SJCRH30 (cell line): Measurements from ENCODE around the gene ZFR. TPM values are rescaled to one million over a fixed set of nuclear protein-coding genes. Genes with fewer than 3 reads are reported as not detected.
"Not testable (repeated sequence)": the region's sequence is repeated elsewhere in the genome, so short reads cannot be mapped to it uniquely, and the experiment has no call there.

ENCODE experiments used
- DNase-seq, 2 experiments: peaks; one replicate each; pipeline ENCODE4 v3.0.0-alpha.2; 2015 to 2020
- H3K27ac ChIP-seq: fragments of 250-450 bp; sonication (Bioruptor Pico); 2 replicates; pipeline ENCODE4 v1.5.1; 2020; ENCODE audit warnings: mild to moderate bottlenecking, moderate library complexity
- H3K27me3 ChIP-seq: fragments of 250-450 bp; sonication (Bioruptor Pico); 2 replicates; pipeline ENCODE4 v1.5.1; 2020; ENCODE audit warnings: mild to moderate bottlenecking, moderate library complexity
- H3K36me3 ChIP-seq: fragments of 250-450 bp; sonication (Bioruptor Pico); 2 replicates; pipeline ENCODE4 v1.5.1; 2020; ENCODE audit warnings: mild to moderate bottlenecking, moderate library complexity
- H3K4me1 ChIP-seq: fragments of 250-450 bp; sonication (Bioruptor Pico); 2 replicates; pipeline ENCODE4 v1.5.1; 2020; ENCODE audit warnings: mild to moderate bottlenecking, moderate library complexity
- H3K4me3 ChIP-seq: fragments of 250-450 bp; sonication (Bioruptor Pico); 2 replicates; pipeline ENCODE4 v1.5.1; 2020; ENCODE audit warnings: mild to moderate bottlenecking, moderate library complexity
- H3K9me3 ChIP-seq: fragments of 250-450 bp; sonication (Bioruptor Pico); replicated peaks from 2 replicates; pipeline ENCODE4 v1.5.1; 2020; ENCODE audit warnings: mild to moderate bottlenecking, moderate library complexity
- total RNA-seq: library from RNA; depleted of rRNA; stranded (reverse); fragments of >200 nt; shearing (Covaris generic); gene quantifications from 2 replicates; pipeline ENCODE4 v1.2.3, GENCODE V29; 2014

ZFR gene
- total RNA-seq, 1 experiment from 2014 or later: 136 TPM

DNA sequence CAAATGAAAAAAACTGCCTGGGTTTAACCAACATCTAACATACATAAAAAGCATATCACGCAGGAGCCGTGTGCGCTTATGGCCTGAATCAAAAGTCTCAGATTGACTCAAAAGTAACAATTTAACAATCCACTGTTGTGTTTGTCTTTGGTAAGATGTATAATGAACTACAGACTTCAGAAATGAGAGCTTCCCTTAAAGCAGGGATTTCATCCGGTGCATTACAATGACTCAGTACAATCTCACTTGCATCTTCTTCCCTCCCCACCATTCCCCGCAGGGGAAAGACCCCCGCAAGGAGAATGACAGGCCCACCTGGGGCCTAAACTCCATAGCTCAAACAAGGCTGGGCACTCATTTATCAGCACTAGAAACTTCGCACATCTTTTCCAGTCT lies 1.4 kb downstream of the ZFR start:
- Histone ChIP-seq H3K4me1 (peaks cover 9% of the 10 kb centered on the region), H3K4me3 (peak overlapping the region; percentile 95), H3K9me3 (no peaks in the 10 kb centered on the region), H3K27me3 (no peaks in the 10 kb centered on the region), H3K27ac (peak overlapping the region; percentile 88), H3K36me3 (peaks cover 33% of the 10 kb centered on the region)
- peak in 1 of 2 experiments; percentile 43 for DNase-seq

DNA sequence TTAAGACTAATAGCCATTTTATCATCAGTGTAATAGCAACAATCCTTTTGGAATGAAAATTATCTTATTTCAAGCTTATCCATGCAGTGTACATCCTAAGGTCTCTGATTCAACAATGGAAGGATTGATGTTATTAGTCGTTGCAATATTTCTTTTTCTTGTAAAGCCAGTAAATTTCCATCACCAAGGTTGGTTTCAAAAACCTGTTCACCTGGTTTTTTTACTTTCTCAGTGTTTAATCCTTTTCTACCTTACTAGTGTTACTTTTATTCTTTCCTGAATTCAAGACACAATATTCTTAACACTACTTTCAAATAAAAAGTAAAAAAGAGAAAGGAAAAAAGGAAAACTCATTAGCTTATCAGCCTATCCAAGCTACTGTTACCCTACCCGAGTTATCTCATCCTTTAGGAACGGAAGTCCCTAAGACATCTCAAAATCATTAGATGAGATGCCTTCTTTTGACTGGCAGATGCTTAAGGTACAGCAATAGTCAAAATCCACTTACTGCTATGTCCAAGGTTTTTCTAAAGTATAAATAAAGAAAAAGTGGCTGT lies 5.4 kb downstream of the ZFR start:
- peaks cover 61% of the 10 kb centered on the region for H3K36me3 ChIP-seq
- no peaks in the 10 kb centered on the region for H3K9me3 ChIP-seq
- no peak for DNase-seq
- peaks cover 9% of the 10 kb centered on the region for H3K4me1 ChIP-seq
- no peak overlapping the region for H3K4me3 ChIP-seq
- no peak overlapping the region for H3K27ac ChIP-seq
- no peaks in the 10 kb centered on the region for H3K27me3 ChIP-seq

DNA sequence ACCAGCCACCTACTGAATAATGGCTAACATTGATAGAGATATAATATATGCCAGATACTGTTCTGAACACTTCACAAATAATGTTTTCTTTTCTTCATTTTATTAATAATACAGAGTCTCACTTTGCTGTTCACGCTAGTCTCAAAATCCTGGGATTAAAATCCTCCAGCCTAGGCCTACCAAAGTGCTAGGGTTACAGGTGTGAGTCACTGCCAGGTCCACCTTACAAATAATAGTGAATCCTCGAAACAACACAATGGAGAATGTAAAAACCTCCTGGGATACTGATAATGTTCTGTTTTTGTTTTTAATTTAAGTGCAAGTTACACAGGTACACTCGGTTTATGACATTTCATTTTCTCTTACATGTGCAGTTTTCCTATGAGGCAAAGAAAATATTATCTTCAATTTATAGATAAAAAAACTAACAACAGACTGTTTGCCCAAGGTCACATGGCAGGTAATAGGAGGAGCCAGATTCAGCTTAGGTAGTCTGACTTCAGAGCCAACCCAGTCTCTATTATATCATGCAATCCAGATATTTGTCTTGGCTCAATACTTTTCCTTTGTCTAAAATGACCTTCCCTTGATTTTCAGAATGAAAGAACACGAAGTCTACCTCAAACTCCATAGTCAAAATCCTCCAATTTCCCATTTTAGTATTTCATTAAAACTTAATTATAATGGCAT lies 7.8 kb downstream of the ZFR start:
- Histone ChIP-seq H3K36me3 (peaks cover 61% of the 10 kb centered on the region), H3K4me1 (no peaks in the 10 kb centered on the region; the same call in 1 of the 2 replicates), H3K4me3 (no peak overlapping the region), H3K27me3 (no peaks in the 10 kb centered on the region), H3K27ac (no peak overlapping the region), H3K9me3 (no peaks in the 10 kb centered on the region)
- DNase-seq: no peak

DNA sequence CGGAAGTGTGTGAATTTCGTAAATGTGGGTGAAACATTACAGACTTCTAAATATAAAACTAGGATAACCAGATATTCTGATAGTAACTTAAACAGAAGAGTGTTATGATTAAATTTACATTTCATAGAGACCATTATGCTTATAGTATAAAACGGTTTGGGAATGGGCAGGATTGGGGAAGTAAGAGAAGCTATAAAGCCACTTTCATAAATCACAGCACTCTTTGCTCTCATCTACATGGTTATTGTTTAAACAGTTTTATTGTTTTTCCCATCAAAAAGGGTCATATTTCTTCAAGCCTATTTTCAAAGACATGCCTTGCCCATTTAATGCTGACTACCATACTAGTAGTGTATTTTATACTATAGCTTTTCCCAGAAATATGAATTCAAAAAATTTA lies 9.2 kb downstream of the ZFR start:
- Histone ChIP-seq H3K4me1 (no peaks in the 10 kb centered on the region), H3K27ac (no peak overlapping the region), H3K27me3 (no peaks in the 10 kb centered on the region), H3K9me3 (no peaks in the 10 kb centered on the region), H3K36me3 (peaks cover 58% of the 10 kb centered on the region), H3K4me3 (no peak overlapping the region)
- no peak for DNase-seq

DNA sequence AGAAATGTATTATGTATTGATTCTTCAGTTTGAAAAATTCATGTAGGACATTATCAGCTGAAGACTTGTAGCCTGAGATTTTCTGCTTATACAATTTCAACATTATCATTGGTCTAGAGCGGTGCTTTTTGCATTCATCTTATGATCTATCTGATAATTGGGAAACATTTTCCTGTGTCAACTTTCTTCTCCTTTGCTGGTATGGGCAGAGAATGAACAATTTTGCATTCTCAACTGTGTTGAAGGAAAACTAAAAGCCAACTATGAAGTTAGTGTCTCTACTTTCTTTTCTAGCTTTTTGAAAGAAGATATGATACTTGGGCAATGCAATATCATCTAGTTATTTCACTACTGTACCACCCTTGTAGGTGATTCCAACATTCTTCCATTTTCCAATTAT lies 10.3 kb downstream of the ZFR start:
- no peak overlapping the region for H3K27ac ChIP-seq
- H3K36me3 ChIP-seq: peaks cover 59% of the 10 kb centered on the region
- DNase-seq: no peak
- no peaks in the 10 kb centered on the region for H3K4me1 ChIP-seq
- no peaks in the 10 kb centered on the region for H3K9me3 ChIP-seq
- H3K27me3 ChIP-seq: no peaks in the 10 kb centered on the region
- H3K4me3 ChIP-seq: no peak overlapping the region

DNA sequence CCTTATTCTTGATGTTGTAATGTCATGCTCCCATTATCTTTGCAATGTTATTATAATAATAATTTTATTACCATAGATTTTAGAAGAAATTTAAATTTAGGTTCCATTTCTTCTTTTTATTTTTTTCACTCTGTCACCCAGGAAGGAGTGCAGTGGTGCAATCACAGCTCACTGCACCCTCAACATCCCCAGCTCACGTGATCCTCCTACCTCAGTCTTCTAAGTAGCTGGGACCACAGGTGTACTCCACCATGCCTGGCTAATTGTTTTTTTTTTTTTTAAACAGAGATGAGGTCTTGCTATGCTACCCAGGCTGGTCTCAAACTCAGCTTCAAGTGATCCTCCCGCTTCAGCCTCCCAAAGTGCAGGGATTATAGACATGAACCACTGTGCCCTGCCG lies 11.9 kb downstream of the ZFR start:
- Histone ChIP-seq H3K4me1 (no peaks in the 10 kb centered on the region), H3K9me3 (no peaks in the 10 kb centered on the region), H3K4me3 (no peak overlapping the region), H3K27me3 (no peaks in the 10 kb centered on the region), H3K27ac (no peak overlapping the region), H3K36me3 (peaks cover 60% of the 10 kb centered on the region)
- no peak for DNase-seq

DNA sequence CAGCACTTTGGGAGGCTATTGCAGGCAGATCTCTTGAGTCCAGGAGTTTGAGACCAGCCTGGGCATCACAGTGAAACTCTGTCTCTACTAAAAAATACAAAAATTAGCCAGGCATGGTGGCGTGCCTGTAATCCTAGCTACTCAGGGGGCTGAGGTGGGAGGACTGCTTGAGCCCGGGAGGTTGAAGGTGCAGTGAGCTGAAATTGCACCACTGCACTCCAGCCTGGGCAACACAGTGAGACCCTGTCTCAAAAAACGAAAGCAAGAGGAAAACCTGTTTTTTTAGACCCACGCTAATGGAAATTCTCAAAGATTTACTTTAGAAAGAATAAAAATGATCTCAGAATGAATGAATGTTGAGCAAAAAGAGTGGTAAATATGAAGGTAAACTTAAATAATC lies 13.7 kb downstream of the ZFR start:
- not testable (repeated sequence) for H3K4me3 ChIP-seq, H3K27me3 ChIP-seq, H3K9me3 ChIP-seq, DNase-seq, H3K27ac ChIP-seq, H3K4me1 ChIP-seq
- peaks cover 64% of the 10 kb centered on the region for H3K36me3 ChIP-seq

DNA sequence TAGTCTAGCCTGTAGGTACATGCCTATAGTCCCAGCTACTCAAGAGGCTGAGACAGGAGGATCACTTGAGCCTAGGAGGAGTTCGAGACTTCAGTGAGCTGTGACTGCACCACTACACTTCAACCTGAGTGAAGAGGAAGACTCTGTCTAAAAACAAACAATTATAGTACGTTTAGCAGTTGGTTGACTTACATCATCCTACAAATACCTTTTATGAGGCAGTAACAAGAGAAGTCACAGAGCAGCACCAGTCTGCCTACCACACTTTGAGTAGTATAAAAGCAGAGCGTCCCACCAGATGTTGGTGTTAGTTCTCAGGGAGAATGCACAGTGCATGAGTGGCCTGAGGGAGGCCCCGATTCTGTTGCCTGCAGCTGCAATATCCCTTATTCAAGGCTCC lies 16.1 kb downstream of the ZFR start:
- Histone ChIP-seq H3K36me3 (peaks cover 62% of the 10 kb centered on the region), H3K4me3 (no peak overlapping the region), H3K4me1 (no peaks in the 10 kb centered on the region), H3K27me3 (no peaks in the 10 kb centered on the region), H3K27ac (no peak overlapping the region), H3K9me3 (no peaks in the 10 kb centered on the region; the same call in 1 of the 2 replicates)
- no peak for DNase-seq

DNA sequence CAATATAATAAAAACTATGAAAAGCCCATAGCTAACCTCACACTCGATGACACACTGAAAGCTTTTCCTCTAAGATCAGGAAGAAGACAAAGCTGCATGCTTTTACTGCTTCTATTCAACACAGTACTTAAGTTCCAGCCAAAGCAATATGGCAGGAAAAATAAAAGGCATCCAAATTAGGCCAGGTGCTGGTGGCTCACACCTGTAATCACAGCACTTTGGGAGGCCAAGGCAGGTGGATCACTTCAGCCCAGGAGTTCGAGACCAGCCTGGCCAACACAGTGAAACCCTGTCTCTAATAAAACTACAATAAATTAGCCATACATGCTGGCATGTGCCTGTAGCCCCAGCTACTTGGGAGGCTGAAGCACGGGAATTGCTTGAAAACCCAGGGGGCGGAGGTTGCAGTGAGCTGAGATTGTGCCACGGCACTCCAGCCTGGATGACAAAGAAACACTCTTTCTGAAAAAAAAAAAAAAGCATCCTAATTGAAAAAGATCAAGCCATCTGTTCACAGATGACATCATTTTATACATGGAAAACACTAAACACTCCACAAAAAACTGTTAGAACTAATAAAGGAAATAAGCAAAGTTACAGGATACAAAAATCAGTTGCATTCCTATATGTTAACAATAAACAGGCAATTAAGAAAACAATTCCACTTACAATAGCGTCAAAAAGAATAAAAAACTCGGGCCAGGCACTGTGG lies 17.9 kb downstream of the ZFR start:
- Histone ChIP-seq H3K4me3 (no peak overlapping the region), H3K4me1 (peaks cover under 1% of the 10 kb centered on the region; the same call in 1 of the 2 replicates), H3K27me3 (no peaks in the 10 kb centered on the region), H3K27ac (no peak overlapping the region), H3K9me3 (no peaks in the 10 kb centered on the region; the same call in 1 of the 2 replicates), H3K36me3 (peaks cover 53% of the 10 kb centered on the region)
- no peak for DNase-seq

DNA sequence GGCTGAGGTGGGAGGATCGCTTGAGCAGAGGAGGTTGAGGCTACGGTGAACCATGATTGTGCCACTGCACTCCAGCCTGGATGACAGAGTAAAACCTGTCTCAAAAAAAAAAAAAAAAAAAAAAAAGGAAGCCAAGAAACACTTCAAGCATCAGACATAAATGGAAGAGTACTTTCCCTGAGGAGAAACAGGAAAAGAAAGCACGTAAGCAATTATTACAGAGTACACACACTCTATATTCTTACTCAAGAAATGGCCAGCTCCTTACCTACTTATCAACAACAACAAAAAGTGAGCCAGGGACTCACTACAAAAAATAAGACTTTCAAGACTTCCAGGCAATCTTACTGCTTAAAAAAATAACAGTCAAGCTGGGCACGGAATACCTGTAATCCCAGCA lies 21.8 kb downstream of the ZFR start:
- Histone ChIP-seq H3K4me3 (no peak overlapping the region), H3K4me1 (peaks cover 25% of the 10 kb centered on the region), H3K27me3 (no peaks in the 10 kb centered on the region), H3K27ac (no peak overlapping the region), H3K36me3 (peaks cover 46% of the 10 kb centered on the region), H3K9me3 (no peaks in the 10 kb centered on the region; the same call in 1 of the 2 replicates)
- DNase-seq: no peak

DNA sequence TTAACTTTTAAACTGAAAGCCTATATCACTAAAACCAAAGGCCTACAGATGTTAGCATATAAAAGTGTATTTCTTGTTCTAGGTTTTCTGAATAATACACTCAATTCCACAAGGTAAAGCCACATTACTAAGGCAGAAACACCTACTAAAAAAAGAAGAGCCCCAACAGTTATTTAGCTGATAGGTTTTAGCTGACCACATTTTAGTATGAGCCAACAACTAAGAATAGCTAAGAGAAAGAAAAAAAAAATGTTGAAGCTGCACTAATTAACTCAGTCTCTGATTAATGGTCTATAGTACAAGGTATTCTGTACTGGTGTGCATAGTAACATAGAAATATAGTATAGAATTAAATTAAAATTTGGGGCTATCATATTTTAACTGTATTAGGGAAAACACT lies 23.5 kb downstream of the ZFR start:
- peaks cover 41% of the 10 kb centered on the region for H3K36me3 ChIP-seq
- no peaks in the 10 kb centered on the region for H3K9me3 ChIP-seq
- H3K4me1 ChIP-seq: peaks cover 25% of the 10 kb centered on the region
- H3K27me3 ChIP-seq: no peaks in the 10 kb centered on the region
- DNase-seq: no peak
- H3K27ac ChIP-seq: peak overlapping the region; percentile 47
- no peak overlapping the region for H3K4me3 ChIP-seq

DNA sequence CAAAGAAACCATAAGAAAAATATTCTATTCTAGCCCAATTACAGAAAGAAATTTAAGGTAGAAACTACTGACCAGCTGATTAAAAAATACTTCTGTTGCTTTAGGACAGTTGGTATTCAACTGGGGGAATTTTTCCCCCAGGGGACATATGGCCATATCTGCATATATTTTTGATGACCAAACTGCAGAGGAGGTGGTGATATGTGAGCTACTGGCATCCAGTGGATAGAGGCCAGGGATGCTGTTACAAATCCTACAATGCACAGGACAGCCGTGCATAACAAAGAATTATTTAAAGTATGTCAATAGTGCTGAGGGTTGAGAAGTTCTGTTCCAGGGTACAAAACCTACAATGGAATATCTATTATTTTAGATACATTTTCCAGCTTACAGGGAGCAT lies 24.0 kb downstream of the ZFR start:
- Histone ChIP-seq H3K36me3 (peaks cover 41% of the 10 kb centered on the region), H3K27me3 (no peaks in the 10 kb centered on the region), H3K4me1 (peaks cover 25% of the 10 kb centered on the region), H3K27ac (peak overlapping the region; percentile 47), H3K9me3 (no peaks in the 10 kb centered on the region), H3K4me3 (no peak overlapping the region)
- peak; percentile 73 to 82 for DNase-seq

DNA sequence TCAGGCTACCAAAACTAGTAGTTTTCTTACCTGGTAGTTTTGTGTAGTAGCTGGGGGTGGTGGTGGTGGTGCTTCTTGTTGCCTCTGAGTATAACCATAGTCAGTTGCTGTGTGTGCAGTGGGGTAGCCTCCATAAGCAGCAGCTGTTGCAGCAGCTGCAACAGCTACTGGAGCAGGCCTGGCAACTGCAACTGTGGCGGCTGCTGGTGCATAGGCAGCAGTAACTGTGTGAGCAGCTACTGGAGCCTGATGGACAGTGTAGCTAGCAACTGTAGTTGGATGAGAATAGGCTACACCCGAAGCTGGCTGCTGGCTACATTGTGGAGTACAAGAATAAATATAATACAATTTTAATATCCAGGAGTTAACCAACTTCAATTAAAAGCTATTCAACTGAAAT lies 24.7 kb downstream of the ZFR start:
- peaks cover 44% of the 10 kb centered on the region for H3K36me3 ChIP-seq
- peak overlapping the region; percentile 47 for H3K27ac ChIP-seq
- DNase-seq: peak; percentile 95 to 96

DNA sequence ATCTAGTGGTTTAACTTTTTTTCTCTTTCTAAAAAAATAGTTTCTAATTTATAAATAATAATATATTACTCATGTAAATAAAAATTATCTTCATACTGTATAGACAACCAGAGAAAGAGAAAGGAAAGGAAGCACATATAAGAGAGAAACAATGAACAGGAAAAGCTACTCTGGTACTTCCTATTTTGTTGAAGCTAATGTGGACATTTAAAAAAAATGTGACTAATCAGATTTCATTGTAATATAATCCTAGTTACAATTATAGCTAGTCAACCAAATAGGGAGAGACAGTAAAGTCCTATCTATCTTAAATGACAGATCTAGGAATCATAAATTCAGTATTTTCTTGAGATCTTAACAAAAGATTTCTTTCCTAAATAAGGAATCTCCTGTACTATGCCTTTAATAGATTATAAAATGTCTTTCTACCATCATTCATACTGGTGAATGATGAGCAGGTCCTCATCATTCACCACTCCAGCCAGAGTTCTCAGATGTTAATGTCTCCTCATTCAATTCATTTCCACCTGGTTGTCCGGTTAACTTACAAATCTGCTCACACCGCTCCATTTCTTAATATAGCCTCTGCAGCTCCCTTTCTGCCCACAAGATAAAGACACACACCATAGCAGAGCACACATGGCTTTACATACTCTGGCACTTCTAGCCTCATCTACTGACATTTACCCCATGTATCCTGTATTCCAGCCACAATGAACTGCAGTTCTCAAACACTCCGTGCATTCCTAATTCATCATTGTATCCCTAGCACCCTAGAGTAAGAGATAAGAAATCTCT lies 30.9 kb downstream of the ZFR start:
- Histone ChIP-seq H3K27me3 (no peaks in the 10 kb centered on the region), H3K4me1 (peaks cover 5% of the 10 kb centered on the region), H3K4me3 (no peak overlapping the region), H3K36me3 (peaks cover 80% of the 10 kb centered on the region), H3K9me3 (no peaks in the 10 kb centered on the region; the same call in 1 of the 2 replicates), H3K27ac (no peak overlapping the region)
- DNase-seq: no peak

More for the DNA sequence above, 24.7 kb downstream of the ZFR start:
- no peak overlapping the region for H3K4me3 ChIP-seq
- H3K9me3 ChIP-seq: no peaks in the 10 kb centered on the region
- peaks cover 25% of the 10 kb centered on the region for H3K4me1 ChIP-seq
- no peaks in the 10 kb centered on the region for H3K27me3 ChIP-seq

DNA sequence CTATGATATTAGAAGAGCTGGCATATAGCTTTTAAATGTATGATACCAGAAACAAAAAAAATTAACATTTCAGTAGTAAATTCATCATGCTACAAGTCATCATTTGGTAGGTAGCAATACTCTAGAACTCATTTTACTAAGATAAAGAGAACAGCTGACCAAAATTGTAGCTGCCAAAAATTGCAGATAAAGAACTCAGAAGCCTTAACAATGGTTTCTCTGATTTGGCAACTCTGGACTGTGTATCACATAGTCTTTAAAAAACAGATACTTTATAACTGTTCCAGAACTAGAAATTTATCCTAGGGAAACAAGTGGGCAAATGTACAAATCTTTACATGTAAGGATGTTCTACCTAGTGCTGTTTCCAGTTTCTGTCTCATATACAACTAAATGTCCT lies 33.9 kb downstream of the ZFR start:
- H3K27me3 ChIP-seq: no peaks in the 10 kb centered on the region
- peaks cover 87% of the 10 kb centered on the region for H3K36me3 ChIP-seq
- DNase-seq: no peak
- peaks cover 2% of the 10 kb centered on the region; the same call in 1 of the 2 replicates for H3K9me3 ChIP-seq
- H3K27ac ChIP-seq: no peak overlapping the region
- H3K4me3 ChIP-seq: no peak overlapping the region
- H3K4me1 ChIP-seq: peaks cover 21% of the 10 kb centered on the region
